Fibroblast of skin of right quadriceps (primary cell): ENCODE results near the gene NR4A3.
"Not testable (repeated sequence)": the region's sequence is repeated elsewhere in the genome, so short reads cannot be mapped to it uniquely, and the experiment has no call there.

Experiments used
- DNase-seq: peaks from one replicate; pipeline ENCODE4 v3.0.0-alpha.2; 2013

Gene NR4A3

DNA sequence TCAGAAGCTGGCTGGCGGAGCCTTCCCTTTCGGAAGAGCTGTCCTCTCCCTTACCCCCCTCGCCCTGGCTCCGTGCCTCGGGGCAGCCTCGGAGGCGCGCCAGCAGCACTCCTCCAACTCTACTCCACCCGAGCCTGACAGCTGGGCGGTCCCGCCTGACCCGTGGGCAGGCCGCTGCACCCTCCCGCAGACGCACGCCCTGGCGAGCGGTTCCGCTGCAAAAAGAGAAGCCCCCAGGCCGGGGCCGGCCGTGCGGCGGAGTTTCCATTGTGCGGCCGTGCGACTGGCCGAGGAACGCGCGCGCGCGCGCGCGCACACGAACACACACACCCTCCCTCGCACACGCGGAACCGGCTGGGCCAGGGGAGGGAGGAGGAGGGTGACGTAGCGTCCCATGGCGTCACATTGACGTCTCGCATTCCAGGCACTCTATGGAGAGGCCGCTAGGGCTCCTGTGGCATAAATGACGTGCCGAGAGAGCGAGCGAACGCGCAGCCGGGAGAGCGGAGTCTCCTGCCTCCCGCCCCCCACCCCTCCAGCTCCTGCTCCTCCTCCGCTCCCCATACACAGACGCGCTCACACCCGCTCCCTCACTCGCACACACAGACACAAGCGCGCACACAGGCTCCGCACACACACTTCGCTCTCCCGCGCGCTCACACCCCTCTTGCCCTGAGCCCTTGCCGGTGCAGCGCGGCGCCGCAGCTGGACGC is at the start of gene NR4A3:
Gene NR4A3, plus strand, starts transcription at position 490 of the 713 bp plus-strand sequence. CDS start 6,158 bp downstream, outside the sequence.
- peak; percentile 98 for DNase-seq

GRCh38 chr9:99773468-99774138 is 48.1 kb upstream of the NR4A3 start:
- no peak for DNase-seq

DNA sequence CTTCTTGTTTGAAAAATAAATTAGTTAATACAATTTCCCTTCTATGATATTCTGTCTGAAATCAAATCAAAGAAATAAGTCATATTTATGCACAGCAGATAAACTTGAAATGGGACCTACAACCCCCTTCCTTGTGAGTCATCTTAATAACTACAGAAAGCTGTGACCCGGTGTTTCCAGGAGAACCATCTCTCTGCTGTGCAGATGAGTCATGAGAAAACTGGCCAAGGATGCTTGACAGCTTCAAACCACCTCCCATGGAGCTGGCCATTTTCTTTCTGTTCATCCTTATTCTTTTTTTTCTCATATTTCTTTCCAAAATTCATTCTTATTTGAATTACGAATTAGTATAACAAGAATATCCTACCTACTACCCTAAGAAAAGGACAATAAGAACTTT is 43.4 kb upstream of the NR4A3 start:
- peak; percentile 89 for DNase-seq

DNA sequence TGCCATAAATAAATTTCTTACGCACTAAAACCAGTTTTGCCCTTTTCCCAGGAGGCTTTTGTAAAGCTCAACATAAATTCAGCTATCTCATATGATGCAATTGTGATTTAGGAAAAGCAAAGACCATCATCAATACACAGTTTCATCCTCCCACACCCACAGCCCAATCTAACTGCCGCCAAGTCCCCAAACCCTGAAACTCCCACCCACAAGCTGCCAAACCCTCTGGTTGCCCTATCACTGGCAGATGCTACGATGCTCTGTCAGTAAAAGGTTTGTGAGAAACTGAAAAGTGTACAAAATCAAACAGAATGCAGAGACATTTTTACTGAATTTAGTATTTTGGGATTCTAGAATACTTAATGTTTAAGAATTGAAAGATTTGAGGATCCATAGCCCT is 42.8 kb upstream of the NR4A3 start:
- DNase-seq, result no peak

GRCh38 chr9:99779277-99779676 is 42.4 kb upstream of the NR4A3 start:
- DNase-seq, result no peak

DNA sequence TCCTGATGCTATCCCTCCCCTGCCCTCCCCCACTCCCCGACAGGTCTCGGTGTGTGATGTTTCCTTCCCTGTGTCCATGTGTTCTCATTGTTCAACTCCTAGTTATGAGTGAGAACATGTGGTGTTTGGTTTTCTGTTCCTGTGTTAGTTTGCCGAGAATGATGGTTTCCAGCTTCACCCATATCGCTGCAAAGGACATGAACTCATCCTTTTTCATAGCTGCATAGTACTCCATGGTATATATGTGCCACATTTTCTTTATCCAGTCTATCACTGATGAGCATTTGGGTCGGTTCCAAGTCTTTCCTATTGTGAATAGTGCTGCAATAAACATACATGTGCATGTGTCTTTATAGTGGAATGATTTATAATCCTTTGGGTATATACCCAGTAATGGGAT is 39.3 kb upstream of the NR4A3 start:
- DNase-seq, result not testable (repeated sequence)

- DNase-seq, result no peak
These were observed 38.5 kb upstream of the NR4A3 start for GRCh38 chr9:99782962-99783718.

DNA sequence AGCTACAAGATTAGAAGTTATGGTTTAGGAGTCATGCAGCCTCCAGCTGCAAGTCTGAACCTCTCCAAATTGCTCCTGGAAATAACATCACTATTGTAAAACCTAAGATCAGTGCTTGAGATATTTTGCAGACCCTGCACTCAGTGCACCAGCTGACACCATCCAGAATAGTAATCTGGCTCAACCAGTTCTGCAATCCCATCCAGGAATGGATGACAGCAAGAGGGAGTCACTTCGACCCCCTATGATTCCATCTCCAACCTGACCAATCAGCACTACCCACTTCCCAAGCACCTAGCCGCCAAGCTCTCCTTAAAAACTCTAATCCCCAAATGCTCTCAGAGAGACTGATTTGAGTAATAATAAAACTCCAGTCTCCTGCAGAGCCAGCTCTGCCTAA is 37.9 kb upstream of the NR4A3 start:
- no peak for DNase-seq

DNA sequence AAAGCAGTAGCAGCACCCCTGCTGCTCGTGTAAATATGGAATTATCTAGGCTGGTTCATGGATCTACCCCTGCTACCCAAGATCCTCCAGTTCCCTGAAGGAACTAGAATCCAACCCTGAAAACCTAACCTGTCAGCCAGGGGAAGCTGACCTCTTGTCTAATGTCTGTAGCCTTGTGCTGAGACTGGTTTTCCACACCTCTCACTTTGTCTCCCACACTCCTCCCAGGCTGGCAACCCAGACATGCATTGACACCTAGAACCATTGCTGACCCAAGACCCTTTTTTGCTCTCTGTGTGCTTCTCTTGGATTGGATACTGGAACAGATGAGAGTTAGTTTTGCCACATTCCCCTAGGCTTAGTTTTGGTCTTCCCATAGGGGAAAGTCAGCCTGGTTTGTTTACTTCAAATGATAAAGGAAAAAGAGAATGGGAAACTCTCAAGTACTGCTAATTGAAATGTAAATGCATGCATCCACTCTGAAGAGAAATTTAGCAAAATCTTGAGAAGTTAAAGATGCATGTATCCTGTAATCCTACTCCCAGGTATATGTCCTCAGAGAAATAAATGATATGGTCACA is 36.6 kb upstream of the NR4A3 start:
- no peak for DNase-seq

- DNase-seq, result no peak
These were observed 34.1 kb upstream of the NR4A3 start for GRCh38 chr9:99787556-99787955.

- no peak for DNase-seq
These were observed 28.2 kb upstream of the NR4A3 start for GRCh38 chr9:99793528-99793927.

DNA sequence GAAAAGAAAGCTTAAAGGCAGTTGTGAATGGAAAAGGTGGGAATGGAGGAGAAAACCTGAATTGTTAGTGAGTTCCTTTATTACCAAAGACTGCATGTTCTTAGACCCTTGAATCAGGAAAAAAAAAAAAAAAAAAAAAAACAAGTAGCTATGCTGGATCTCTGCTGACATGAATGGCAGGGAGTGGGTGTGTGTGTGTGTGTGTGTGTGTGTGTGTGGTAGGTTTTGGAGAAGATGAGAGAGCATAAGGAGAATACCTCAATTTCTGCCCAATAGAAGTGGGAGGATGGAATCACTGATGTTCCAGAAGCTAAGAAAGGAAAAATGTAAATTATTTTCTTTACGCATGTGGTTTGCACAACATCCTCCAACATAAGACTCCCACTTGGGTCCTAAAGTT is 25.5 kb upstream of the NR4A3 start:
- no peak for DNase-seq

DNA sequence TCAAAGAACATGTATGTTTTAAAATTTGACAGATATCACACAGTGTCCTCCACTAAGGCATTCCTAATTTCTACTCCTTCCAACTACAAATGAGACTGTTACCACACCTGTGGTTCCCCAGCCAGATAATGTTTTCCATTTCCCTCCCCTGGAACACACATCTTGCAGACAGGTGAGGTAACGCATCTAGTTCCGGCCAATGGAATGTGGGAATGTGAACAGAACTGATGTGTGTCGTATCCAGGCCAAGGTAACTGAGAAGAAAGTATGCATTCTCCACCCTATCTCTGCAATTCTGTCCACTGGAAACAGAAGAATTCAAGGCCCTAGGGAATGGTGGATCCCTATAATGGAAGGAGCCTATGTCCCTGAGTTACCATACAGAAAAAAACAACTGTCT is 19.9 kb upstream of the NR4A3 start:
- DNase-seq, result no peak

DNA sequence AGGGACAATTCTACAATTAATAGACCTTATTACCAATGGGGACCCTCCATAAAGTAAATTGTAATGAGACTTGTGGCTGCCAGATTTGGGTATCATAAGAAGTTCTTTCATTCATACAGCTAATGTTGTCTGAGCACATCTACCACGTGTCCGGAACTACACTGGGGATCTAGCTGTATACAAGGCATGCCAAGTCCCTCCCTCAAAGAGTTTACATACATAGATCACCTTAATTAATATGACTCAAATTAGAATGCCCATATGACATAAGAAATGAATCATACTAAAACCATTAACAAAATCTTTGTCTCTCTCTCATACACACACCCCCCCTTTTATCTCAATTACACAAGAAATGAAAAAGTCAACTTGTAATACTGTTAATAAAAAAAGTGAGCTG is 18.0 kb upstream of the NR4A3 start:
- peak; percentile 46 for DNase-seq

DNA sequence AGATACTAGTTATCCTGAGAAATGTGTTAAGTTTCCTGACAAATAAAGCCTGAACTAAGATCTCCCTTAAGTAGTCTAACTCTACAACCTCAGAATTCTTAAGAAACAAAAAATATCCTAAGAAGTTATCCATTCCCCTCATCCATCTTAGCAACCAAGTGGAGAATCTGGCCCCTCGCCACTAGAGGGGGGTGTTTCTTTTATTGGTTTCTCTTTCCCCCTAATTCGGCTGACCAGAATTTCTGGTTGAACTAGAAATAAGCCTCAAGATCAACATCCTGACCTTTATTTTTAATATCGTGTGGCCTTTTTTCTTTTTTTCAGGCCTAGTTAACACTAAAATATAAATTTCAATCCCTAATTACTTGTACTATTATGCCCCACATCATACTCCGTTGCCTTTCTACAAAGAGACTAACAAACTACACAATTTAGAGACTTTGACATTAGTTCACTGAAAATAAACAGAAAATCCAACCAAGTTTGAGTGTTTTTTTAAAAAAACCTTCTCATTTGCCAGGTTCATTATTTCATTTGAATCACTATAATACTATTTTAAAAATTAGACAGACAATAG is 14.3 kb upstream of the NR4A3 start:
- DNase-seq, result peak; percentile 62

DNA sequence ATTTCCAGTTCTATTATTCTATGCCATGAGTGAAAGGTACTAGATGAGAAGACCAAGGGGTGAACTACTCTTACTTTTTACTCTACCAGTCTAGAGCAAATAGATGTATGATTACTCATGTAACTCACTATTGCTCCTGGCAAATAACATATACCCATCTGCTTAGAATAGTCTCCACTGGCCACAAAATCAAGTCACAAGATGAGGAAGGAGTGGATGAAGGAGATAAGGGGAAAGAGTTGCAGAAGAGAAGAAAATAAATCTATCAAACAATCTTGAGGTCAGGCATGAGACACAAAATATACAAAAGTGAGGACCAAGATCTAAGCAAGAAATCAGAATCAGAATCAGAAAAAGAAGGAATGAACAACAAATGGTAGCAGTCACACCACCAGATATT is 13.7 kb upstream of the NR4A3 start:
- DNase-seq, result no peak

DNA sequence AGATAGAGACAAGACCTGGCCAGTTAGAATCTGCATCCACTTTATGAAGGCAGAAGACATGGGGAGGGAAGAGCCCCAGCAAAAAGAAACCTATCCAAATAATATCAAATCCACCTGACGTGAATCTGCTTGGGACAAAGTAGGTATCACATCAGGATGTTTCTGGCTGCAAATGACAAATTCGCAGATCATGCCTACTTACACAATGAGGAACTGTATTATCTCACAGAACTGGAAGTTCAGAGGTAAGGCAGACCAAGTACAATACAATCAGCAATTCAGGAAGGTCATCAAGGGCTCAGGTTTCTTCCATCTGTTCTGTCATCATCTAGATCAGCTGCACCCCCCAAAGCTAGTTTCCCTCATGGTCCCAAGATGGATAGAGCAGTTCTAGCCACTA is 13.2 kb upstream of the NR4A3 start:
- no peak for DNase-seq

DNA sequence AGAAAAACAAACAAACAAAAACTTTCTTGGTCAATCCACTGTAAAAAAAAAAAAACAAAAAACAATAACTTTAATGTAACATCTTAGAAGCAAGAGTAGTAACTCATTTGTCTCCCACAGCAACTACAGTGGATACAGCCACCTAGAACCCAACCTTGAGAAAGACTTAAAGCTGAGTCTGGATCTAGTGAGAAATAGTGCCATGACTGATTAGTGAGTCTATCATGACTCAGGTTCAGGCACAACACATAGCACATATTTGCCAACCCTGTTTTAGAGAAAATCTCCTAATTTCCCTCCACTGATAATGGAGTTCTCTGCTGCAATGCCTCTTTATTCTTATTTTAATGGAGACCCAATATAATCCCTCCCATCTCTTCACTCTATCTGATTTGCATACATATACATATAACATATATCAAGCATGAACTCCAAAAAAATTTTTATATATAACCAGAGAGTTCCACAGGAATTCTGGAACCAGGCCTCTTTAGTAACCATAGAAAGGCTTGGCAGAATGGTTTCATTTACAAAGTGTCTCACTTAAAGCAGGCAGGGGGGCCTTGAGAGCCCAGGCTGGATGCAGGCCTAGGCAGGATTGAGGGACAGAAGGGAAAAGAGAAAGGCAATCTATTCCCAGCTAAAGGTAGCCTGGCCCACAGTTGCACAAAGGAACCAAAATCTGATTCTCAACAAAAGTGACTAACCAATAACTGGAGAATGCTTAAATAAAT is 11.9 kb upstream of the NR4A3 start:
- no peak for DNase-seq

DNA sequence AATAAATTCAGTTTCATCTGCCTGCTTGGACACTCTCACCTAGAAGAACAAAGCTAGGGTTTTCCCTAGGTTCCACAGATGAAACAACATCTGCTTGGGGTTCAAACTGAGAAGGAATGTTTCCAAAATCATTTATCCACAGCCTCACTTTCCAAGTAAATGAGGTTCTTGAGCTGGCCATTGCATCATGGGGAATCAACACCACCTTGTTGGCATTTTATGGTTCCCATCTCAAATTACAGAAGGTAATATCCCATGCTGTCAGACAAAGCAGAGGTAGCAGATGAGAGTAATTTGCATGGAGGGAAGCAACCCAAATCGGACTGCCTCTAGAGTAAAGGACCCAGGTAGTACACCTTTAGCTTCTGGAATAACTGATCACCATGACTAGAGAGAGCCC is 10.5 kb upstream of the NR4A3 start:
- DNase-seq, result no peak

DNA sequence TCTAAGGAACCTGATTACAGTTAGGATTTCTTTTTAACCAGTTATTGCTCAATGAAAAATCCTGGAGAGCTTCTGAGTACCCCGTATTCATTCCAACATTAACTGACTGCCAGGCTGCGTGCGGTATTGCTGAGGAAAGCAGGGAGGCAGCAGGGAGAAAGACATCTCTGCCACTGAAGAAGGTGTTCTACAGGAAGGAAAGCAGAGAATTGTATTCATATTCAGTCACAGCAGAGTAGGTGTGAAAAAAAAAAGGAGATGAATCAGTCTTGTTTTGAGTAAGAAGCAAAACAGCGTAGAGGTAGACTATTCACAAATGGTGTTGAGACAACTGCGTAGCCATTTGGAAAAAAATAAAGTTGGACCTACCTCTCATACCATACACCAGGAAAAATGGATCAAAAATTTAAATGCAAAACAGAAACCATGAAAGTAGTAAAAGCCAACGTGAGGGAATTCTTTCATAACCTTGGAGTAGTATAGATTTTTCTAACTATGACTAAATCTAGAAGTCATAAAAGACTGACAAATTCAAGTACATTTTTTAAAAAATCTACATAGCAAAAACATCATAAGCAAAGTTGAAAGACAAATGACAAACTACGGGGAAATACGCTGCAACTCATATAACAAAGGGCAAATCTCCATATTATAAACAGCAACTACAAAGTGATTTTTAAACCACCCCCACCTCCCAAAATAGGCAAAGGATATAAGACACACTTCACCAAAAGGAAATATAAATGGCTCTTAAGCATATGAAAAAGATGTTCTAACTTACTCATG is 9.9 kb upstream of the NR4A3 start:
- DNase-seq, result no peak

- no peak for DNase-seq
These were observed 7.9 kb upstream of the NR4A3 start for GRCh38 chr9:99813739-99814138.

GRCh38 chr9:99814359-99814758 is 7.3 kb upstream of the NR4A3 start:
- no peak for DNase-seq
